Esophagus muscularis mucosa (tissue), 4 donors: ENCODE measurements around the gene NME3. TPM values are rescaled to one million over a fixed set of nuclear protein-coding genes. Genes with fewer than 3 reads are reported as not detected.

Experiments
- DNase-seq: peaks from one replicate; pipeline ENCODE4 v3.0.0-alpha.2; 2017; ENCODE audit errors: extremely low spot score
- H3K27ac ChIP-seq, 4 donors: fragments of 200-600 bp; sonication (generic); replicated peaks in 1 of 4; 1 replicate in 3 of 4; 2 replicates in 1 of 4; pipeline ENCODE4 v1.5.1; 2016 to 2019; ENCODE audit warnings: mild to moderate bottlenecking in 1 of 4
- H3K27me3 ChIP-seq, 4 donors: fragments of 200-600 bp; sonication (generic); one replicate each; pipeline versions ENCODE4 v1.5.1 to v1.6.0; 2016 to 2019
- H3K36me3 ChIP-seq, 4 donors: fragments of 200-600 bp; sonication (generic); one replicate each; pipeline ENCODE4 v1.5.1; 2016 to 2019
- H3K4me1 ChIP-seq, 4 donors: fragments of 200-600 bp; sonication (generic); one replicate each; pipeline ENCODE4 v1.5.1; 2016 to 2019
- H3K4me3 ChIP-seq, 4 donors: fragments of 200-600 bp; sonication (generic); 1 replicate in 2 of 4; 2 replicates in 2 of 4; pipeline ENCODE4 v1.5.1; 2016 to 2019; ENCODE audit warnings: mild to moderate bottlenecking in 4 of 4, moderate library complexity in 1 of 4
- H3K9me3 ChIP-seq, 4 donors: fragments of 200-600 bp; sonication (generic); 1 replicate in 3 of 4; 2 replicates in 1 of 4; pipeline ENCODE4 v1.5.1; 2016 to 2019
- CTCF ChIP-seq, 3 experiments: fragments of 200-600 bp in 2 of 3; fragments of 450-650 bp in 1 of 3; sonication (generic) in 2 of 3; IDR thresholded peaks; one replicate each; pipeline ENCODE4 v1.5.1; 2017 to 2019; ENCODE audit warnings: antibody characterized with exemption in 3 of 3, mild to moderate bottlenecking in 2 of 3, moderate library complexity in 1 of 3
- EP300 ChIP-seq: sonication (generic); formaldehyde crosslinking; IDR thresholded peaks from one replicate; pipeline ENCODE4 v1.6.1; 2017; ENCODE audit warnings: antibody characterized with exemption
- POLR2A ChIP-seq: fragments of 450-650 bp; IDR thresholded peaks from one replicate; pipeline ENCODE4 v1.6.1; 2017; ENCODE audit warnings: antibody characterized with exemption, moderate library complexity, mild to moderate bottlenecking, low read depth
- POLR2AphosphoS5 ChIP-seq, 2 donors: sonication (generic); formaldehyde crosslinking; IDR thresholded peaks; one replicate each; pipeline ENCODE4 v1.6.1; 2017; ENCODE audit warnings: antibody characterized with exemption in 2 of 2
- WGBS: methylation state at CpG from one replicate; pipeline ENCODE4 v1.1.5; 2018; 5-methylcytosine and 5-hydroxymethylcytosine counted together
- intact Hi-C: fragments of 100-400 bp; cut with DNase I; formaldehyde crosslinking; loops from one replicate; pipeline ENCODE4 v1.15.1; 2023
- total RNA-seq, 4 donors: library from RNA; depleted of rRNA; stranded (reverse); fragments of >200 nt; gene quantifications; one replicate each; pipeline versions ENCODE4 v1.1.0 to v1.2.1, GENCODE V29; 2016

Gene NME3
- total RNA-seq, 4 donors from 2014 or later, result 64.8 to 101 (median 83.7) TPM

GRCh38 chr16:1766231-1766630 is 5.1 kb downstream of the NME3 start:
- H3K36me3 ChIP-seq, result peaks cover 51 to 88% (median 86%) of the 10 kb centered on the region in 4 donors
- no peaks in the 10 kb centered on the region for H3K27me3 ChIP-seq
- DNase-seq, result no peak
- intact Hi-C loops, result no loop called here
- WGBS, result 92% methylated on average over 13 of the region's 19 CpGs
- no peak for TF ChIP-seq EP300
- no peak for TF ChIP-seq POLR2AphosphoS5 (IDR thresholded peaks at IDR 0.05)
- no peak for TF ChIP-seq CTCF (IDR thresholded peaks at IDR 0.05)
- TF ChIP-seq POLR2A, result no peak
- H3K9me3 ChIP-seq, result no peaks in the 10 kb centered on the region
- peaks cover 11 to 35% (median 30%) of the 10 kb centered on the region in 4 donors for H3K4me1 ChIP-seq
- H3K4me3 ChIP-seq, result no peak overlapping the region
- no peak overlapping the region for H3K27ac ChIP-seq

- WGBS, result 92% methylated on average over 20 of the region's 22 CpGs
- H3K36me3 ChIP-seq, result peaks cover 51 to 92% (median 90%) of the 10 kb centered on the region in 4 donors
- TF ChIP-seq EP300 (no peak), CTCF (IDR thresholded peaks at IDR 0.05) (no peak), POLR2AphosphoS5 (IDR thresholded peaks at IDR 0.05) (no peak), POLR2A (no peak)
- no peaks in the 10 kb centered on the region for H3K27me3 ChIP-seq
- DNase-seq, result no peak
- intact Hi-C loops, result no loop called here
- no peak overlapping the region for H3K27ac ChIP-seq
- no peak overlapping the region for H3K4me3 ChIP-seq
- H3K9me3 ChIP-seq, result no peaks in the 10 kb centered on the region
- peaks cover 11 to 34% (median 29%) of the 10 kb centered on the region in 4 donors for H3K4me1 ChIP-seq
Measured at GRCh38 chr16:1765826-1766225, 5.5 kb downstream of the NME3 start.

- Histone ChIP-seq H3K4me3 (no peak overlapping the region), H3K9me3 (no peaks in the 10 kb centered on the region), H3K4me1 (peaks cover 3 to 25% (median 20%) of the 10 kb centered on the region in 4 donors), H3K27ac (no peak overlapping the region), H3K27me3 (no peaks in the 10 kb centered on the region), H3K36me3 (peaks cover 51 to 100% (median 99%) of the 10 kb centered on the region in 4 donors)
- TF ChIP-seq CTCF (IDR thresholded peaks at IDR 0.05), result no peak
- no peak for TF ChIP-seq EP300
- WGBS, result 92% methylated on average over 20 of the region's 21 CpGs
- DNase-seq, result no peak
- intact Hi-C loops, result no loop called here
Measured at GRCh38 chr16:1764971-1765370, 6.4 kb downstream of the NME3 start.

- Histone ChIP-seq H3K27me3 (no peaks in the 10 kb centered on the region), H3K27ac (peak overlapping the region in 1 of 4 donors; percentile 39), H3K4me1 (peaks cover 0 to 14% (median 9%) of the 10 kb centered on the region in 4 donors), H3K9me3 (no peaks in the 10 kb centered on the region), H3K36me3 (peaks cover 47 to 100% (median 98%) of the 10 kb centered on the region in 4 donors), H3K4me3 (no peak overlapping the region)
- TF ChIP-seq CTCF (IDR thresholded peaks at IDR 0.05) (peak; percentile 6 to 45 (median 18)), POLR2A (no peak)
- intact Hi-C loops, result no loop called here
- DNase-seq, result no peak
- 71% methylated on average over 58 of the region's 81 CpGs for WGBS
Measured at GRCh38 chr16:1763521-1764511, 7.5 kb downstream of the NME3 start.
